Osteoblast (primary cell): ENCODE data around the gene IDNK. TPM values are rescaled to one million over a fixed set of nuclear protein-coding genes. Genes with fewer than 3 reads are reported as not detected.

Experiments used
- DNase-seq: peaks from one replicate; pipeline ENCODE4 v3.0.0; 2011; ENCODE audit warnings: low spot score, mixed read lengths; ENCODE audit not compliant: insufficient read length; ENCODE audit errors: missing footprints
- H2AFZ ChIP-seq: 2 replicates; pipeline ENCODE4 v1.6.0; 2011; ENCODE audit warnings: mild to moderate bottlenecking, low read length
- H3K27ac ChIP-seq: 2 replicates; pipeline ENCODE4 v1.5.1; 2011; ENCODE audit warnings: mild to moderate bottlenecking, low read depth, low read length, moderate library complexity
- H3K27me3 ChIP-seq: 2 replicates; pipeline ENCODE4 v1.6.0; 2012; ENCODE audit warnings: mild to moderate bottlenecking, control low read depth, inconsistent platforms, low read length, moderate library complexity; ENCODE audit not compliant: insufficient read depth
- H3K36me3 ChIP-seq: 2 replicates; pipeline ENCODE4 v1.5.1; 2011; ENCODE audit warnings: mild to moderate bottlenecking, low read length, control low read depth, moderate library complexity; ENCODE audit not compliant: insufficient read depth
- H3K4me1 ChIP-seq: 2 replicates; pipeline ENCODE4 v1.5.1; 2011; ENCODE audit warnings: mild to moderate bottlenecking, low read length, control low read depth, moderate library complexity; ENCODE audit not compliant: insufficient read depth
- H3K4me2 ChIP-seq: 2 replicates; pipeline ENCODE4 v1.6.0; 2011; ENCODE audit warnings: mild to moderate bottlenecking, low read length; ENCODE audit not compliant: insufficient read depth
- H3K4me3 ChIP-seq: fragments of 200-600 bp; sonication (generic); 3 replicates; pipeline ENCODE4 v1.5.1; 2012; ENCODE audit warnings: mild to moderate bottlenecking, low read length, inconsistent platforms; ENCODE audit not compliant: insufficient read depth
- H3K79me2 ChIP-seq: 2 replicates; pipeline ENCODE4 v1.6.0; 2012; ENCODE audit warnings: mild to moderate bottlenecking, low read length, control low read depth, inconsistent platforms; ENCODE audit not compliant: insufficient read depth
- H3K9me3 ChIP-seq: 2 replicates; pipeline ENCODE4 v1.5.1; 2011; ENCODE audit warnings: low read depth, low read length, control low read depth
- H4K20me1 ChIP-seq: 2 replicates; pipeline ENCODE4 v1.6.0; 2012; ENCODE audit warnings: mild to moderate bottlenecking, low read length, control low read depth; ENCODE audit not compliant: insufficient read depth
- total RNA-seq: library from RNA; depleted of rRNA; stranded (reverse); fragments of >200 nt; gene quantifications from 2 replicates; pipeline ENCODE4 v1.2.3, GENCODE V29; 2012
- TF ChIP-seq, protein P1 (sequence below): IDR thresholded peaks from 2 replicates; pipeline ENCODE4 v1.5.1; 2011; ENCODE audit warnings: mild to moderate bottlenecking, low read depth, low read length, moderate library complexity; ENCODE audit errors: extremely low read depth

IDNK gene
- total RNA-seq, 1 donor, result 4.0 TPM

DNA sequence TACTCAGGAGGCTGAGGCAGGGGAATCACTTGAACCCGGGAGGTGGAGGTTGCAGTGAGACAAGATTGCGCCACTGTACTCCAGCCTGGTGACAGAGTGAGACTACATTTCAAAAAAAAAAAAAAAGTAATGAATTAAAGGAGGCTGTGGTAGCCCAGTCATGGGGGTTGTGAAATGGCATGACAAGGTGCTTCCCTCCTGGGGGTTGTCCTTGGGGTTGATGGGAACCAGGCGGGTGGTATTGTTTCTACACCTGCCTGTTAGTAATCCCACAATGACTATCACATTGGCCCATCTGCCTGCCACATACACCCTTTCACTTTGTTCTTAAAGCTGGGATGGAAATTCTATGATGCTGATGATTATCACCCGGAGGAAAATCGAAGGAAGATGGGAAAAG, 5.6 kb downstream of the IDNK start:
- peaks cover 6% of the 10 kb centered on the region for H3K79me2 ChIP-seq
- TF ChIP-seq, protein P1, sequence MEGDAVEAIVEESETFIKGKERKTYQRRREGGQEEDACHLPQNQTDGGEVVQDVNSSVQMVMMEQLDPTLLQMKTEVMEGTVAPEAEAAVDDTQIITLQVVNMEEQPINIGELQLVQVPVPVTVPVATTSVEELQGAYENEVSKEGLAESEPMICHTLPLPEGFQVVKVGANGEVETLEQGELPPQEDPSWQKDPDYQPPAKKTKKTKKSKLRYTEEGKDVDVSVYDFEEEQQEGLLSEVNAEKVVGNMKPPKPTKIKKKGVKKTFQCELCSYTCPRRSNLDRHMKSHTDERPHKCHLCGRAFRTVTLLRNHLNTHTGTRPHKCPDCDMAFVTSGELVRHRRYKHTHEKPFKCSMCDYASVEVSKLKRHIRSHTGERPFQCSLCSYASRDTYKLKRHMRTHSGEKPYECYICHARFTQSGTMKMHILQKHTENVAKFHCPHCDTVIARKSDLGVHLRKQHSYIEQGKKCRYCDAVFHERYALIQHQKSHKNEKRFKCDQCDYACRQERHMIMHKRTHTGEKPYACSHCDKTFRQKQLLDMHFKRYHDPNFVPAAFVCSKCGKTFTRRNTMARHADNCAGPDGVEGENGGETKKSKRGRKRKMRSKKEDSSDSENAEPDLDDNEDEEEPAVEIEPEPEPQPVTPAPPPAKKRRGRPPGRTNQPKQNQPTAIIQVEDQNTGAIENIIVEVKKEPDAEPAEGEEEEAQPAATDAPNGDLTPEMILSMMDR, result no peak
- H2AFZ ChIP-seq, result no peak overlapping the region
- no peak overlapping the region for H3K4me3 ChIP-seq
- no peaks in the 10 kb centered on the region for H4K20me1 ChIP-seq
- no peak overlapping the region for H3K4me2 ChIP-seq
- no peaks in the 10 kb centered on the region for H3K9me3 ChIP-seq
- no peak overlapping the region for H3K27ac ChIP-seq
- H3K4me1 ChIP-seq, result peaks cover 5% of the 10 kb centered on the region
- no peak for DNase-seq
- H3K27me3 ChIP-seq, result no peaks in the 10 kb centered on the region
- peaks cover 9% of the 10 kb centered on the region for H3K36me3 ChIP-seq

DNA sequence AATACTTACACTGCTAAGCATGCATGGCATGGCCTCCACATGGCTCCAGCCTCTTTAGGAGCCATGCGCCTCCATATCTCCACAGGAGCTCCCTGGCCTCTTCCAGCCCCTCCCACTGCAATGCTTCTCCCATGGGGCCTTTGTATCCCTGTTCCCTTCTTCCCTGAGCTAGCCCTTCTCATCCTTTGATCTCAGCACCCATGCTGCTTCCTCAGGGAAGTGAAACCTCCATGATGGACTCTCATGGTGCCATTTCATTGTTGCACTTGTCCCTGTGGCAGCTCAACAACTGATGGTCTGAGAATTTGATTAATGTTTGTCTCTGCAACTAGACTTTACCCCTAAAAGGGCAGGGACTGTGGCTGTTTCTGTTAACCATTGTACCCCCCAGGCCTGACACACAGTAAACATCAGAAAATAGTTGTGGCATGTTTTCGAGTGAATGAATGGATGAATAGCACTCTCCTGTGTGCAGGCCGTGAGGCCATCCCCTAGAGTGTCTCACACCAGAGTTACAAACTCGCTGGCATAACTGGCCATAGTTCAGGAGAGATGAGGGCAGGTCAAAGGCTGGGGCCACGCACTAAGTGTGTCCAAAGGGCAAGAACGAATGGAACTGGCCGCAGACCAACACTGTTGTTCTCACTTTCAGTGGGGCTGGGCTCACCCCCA, 6.6 kb downstream of the IDNK start:
- Histone ChIP-seq H3K36me3 (peaks cover 9% of the 10 kb centered on the region), H3K4me2 (no peak overlapping the region), H3K9me3 (no peaks in the 10 kb centered on the region), H3K4me1 (no peaks in the 10 kb centered on the region), H2AFZ (no peak overlapping the region), H3K79me2 (no peaks in the 10 kb centered on the region), H3K27me3 (no peaks in the 10 kb centered on the region), H3K27ac (no peak overlapping the region), H4K20me1 (no peaks in the 10 kb centered on the region), H3K4me3 (no peak overlapping the region)
- TF ChIP-seq, protein P1, result no peak
- DNase-seq, result no peak

DNA sequence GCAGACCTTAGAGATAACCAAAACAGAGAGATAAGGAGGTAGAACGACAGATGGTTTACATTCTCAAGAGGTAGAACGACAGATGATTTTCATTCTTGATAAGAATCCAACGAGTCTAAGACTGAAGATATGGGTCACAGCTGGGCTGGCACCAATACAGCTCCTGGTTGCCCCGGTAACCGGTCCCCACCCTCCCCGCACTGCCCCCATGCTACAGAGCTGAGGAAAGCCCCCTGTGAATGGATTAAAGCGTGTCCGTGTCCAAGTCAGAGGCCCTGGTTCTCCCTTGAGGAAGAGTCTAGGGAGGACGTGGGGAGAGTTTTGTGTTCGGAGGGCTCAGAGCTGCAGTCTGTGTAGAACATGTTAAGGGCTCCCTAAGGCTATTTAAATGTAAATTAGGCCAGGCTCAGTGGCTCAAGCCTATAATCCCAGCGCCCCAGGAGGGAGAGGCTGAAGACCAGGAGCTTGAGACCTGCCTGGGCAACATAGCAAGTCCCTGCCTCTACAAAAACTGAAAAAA, 8.1 kb downstream of the IDNK start:
- Histone ChIP-seq H2AFZ (no peak overlapping the region), H3K4me1 (no peaks in the 10 kb centered on the region), H3K4me3 (no peak overlapping the region), H3K4me2 (no peak overlapping the region), H3K9me3 (no peaks in the 10 kb centered on the region), H4K20me1 (no peaks in the 10 kb centered on the region), H3K79me2 (no peaks in the 10 kb centered on the region), H3K27me3 (no peaks in the 10 kb centered on the region), H3K27ac (no peak overlapping the region), H3K36me3 (peaks cover 9% of the 10 kb centered on the region)
- DNase-seq, result no peak
- TF ChIP-seq, protein P1, result no peak

DNA sequence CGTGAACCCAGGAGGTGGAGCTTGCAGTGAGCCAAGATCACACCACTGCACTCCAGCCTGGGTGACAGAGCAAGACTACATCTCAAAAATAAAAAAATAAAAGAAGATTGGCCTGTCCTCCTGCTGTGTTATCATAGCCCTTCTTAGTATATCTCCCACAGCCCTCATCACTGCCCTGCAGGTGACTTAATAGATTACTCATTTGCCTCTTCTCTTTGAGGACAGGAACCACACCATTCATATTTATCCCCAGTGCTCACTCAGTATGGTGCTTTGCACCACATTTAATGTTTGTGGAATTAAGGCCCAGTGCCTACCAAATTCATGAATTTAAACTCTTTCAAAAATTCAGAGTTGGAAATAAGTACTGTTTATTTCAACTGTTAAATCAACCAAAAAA, 10.3 kb downstream of the IDNK start:
- no peak overlapping the region for H3K4me3 ChIP-seq
- TF ChIP-seq, protein P1, result no peak
- H3K4me1 ChIP-seq, result no peaks in the 10 kb centered on the region
- H3K4me2 ChIP-seq, result no peak overlapping the region
- no peak overlapping the region for H2AFZ ChIP-seq
- peaks cover 9% of the 10 kb centered on the region for H3K36me3 ChIP-seq
- no peaks in the 10 kb centered on the region for H3K79me2 ChIP-seq
- no peak for DNase-seq
- H3K27me3 ChIP-seq, result no peaks in the 10 kb centered on the region
- H3K9me3 ChIP-seq, result no peaks in the 10 kb centered on the region
- H3K27ac ChIP-seq, result no peak overlapping the region
- no peaks in the 10 kb centered on the region for H4K20me1 ChIP-seq
